ENCODE data around the gene PKIG. TPM values are rescaled to one million over a fixed set of nuclear protein-coding genes. Genes with fewer than 3 reads are reported as not detected.

PKIG gene
- total and polyA plus RNA-seq, 10 of the 15 experiments (the other 5 are each of a cell fraction or from before 2014, with no cell fraction given) = 5.7 to 82.3 (median 39.7) TPM

DNA sequence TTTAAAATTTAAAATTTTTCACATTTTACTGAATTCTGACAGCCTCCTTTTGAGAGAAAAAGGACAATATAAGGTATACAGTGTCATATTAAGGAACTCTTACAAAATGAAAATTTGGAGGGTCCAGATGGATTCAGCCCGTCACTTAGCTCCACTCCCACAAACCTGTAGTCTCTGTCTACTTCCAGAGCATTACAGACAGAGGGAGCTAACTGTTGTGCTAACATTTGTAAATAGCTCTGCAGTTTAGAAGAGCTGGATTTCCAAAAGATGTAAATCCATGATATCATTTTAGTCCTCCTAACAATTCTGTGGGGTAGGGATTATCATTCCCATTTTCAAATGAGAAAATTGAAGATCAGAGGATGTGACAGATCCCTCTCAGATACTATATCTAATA is 44.4 kb upstream of the PKIG start:
- Histone ChIP-seq H4K20me1 (ENCODE audit: control insufficient read depth, insufficient read depth) (no peaks in the 10 kb centered on the region), H3K4me1 (ENCODE audit: control insufficient read depth, insufficient read depth, low read length) (no peaks in the 10 kb centered on the region), H3K79me2 (ENCODE audit: control insufficient read depth, insufficient read depth, low read length) (no peaks in the 10 kb centered on the region), H2AFZ (ENCODE audit: control insufficient read depth, low read depth, low read length) (no peak overlapping the region), H3K9ac (ENCODE audit: control insufficient read depth, insufficient read depth, low read length) (no peak overlapping the region), H3K27ac (ENCODE audit: control insufficient read depth, insufficient read depth) (no peak overlapping the region), H3K4me2 (ENCODE audit: control insufficient read depth, insufficient read depth) (no peak overlapping the region), H3K4me3 (no peak overlapping the region), H3K36me3 (ENCODE audit: control insufficient read depth in 2 of 2, insufficient read depth in 2 of 2, low read length in 1 of 2) (no peaks in the 10 kb centered on the region), H3K9me3 (replicated peaks; ENCODE audit: control insufficient read depth, insufficient read depth, low read length) (no peaks in the 10 kb centered on the region), H3K27me3 (replicated peaks in 1 of 2; ENCODE audit: control insufficient read depth in 2 of 2, insufficient read depth in 2 of 2, low read length in 1 of 2) (no peaks in the 10 kb centered on the region)
- FAIRE-seq (peak; percentile 7), DNase-seq (ENCODE audit: low read depth, low spot score) (no peak), ATAC-seq (no peak)
- intact Hi-C loops (cut with micrococcal nuclease; ENCODE audit: unreplicated experiment) (no loop called here), in situ Hi-C loops (cut with MboI) (no loop called here)
- ChIA-PET RAD21 (ENCODE audit: unreplicated experiment) (interaction anchor here (0.8 to 1.4 kb wide), 4 partner anchors 60 to 145 kb away, joined by 3 to 5 read pairs (median 4); no protein-coding TSS in a partner anchor), SMC1A (ENCODE audit: uncharacterized antibody, unreplicated experiment) (interaction anchor here (0.6 to 1.0 kb wide), 2 partner anchors 71 to 72 kb away, joined by 3 read pairs; no protein-coding TSS in a partner anchor), POLR2A (interaction anchor here (0.7 kb wide), 1 partner anchor 568 kb away, joined by 5 read pairs; no protein-coding TSS in a partner anchor), CTCF (interaction anchor here (0.6 to 1.8 kb wide), 5 partner anchors 10 to 290 kb away, joined by 3 to 8 read pairs (median 3); no protein-coding TSS in a partner anchor)
- BruUV-seq (replicated peaks) = no TSS peak
- no peak for TF ChIP-seq HDGF (IDR thresholded peaks at IDR 0.05)
- TF ChIP-seq PKNOX1 (IDR thresholded peaks at IDR 0.05) = no peak
- TF ChIP-seq ZNF207 (IDR thresholded peaks at IDR 0.05; ENCODE audit: borderline replicate concordance) = no peak
- TF ChIP-seq, protein P1, sequence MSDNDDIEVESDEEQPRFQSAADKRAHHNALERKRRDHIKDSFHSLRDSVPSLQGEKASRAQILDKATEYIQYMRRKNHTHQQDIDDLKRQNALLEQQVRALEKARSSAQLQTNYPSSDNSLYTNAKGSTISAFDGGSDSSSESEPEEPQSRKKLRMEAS (IDR thresholded peaks at IDR 0.05; ENCODE audit: low read depth, low read length) = no peak
- 42% methylated on average over 1 of the region's 1 CpG for WGBS (ENCODE audit: insufficient coverage, insufficient replicate concordance, low lambda C conversion rate, missing lambda C conversion rate)

- no peak for ATAC-seq
- Histone ChIP-seq H2AFZ (ENCODE audit: control insufficient read depth, low read depth, low read length) (no peak overlapping the region), H3K4me2 (ENCODE audit: control insufficient read depth, insufficient read depth) (no peak overlapping the region), H3K79me2 (ENCODE audit: control insufficient read depth, insufficient read depth, low read length) (no peaks in the 10 kb centered on the region), H3K36me3 (ENCODE audit: control insufficient read depth in 2 of 2, insufficient read depth in 2 of 2, low read length in 1 of 2) (no peaks in the 10 kb centered on the region), H4K20me1 (ENCODE audit: control insufficient read depth, insufficient read depth) (no peaks in the 10 kb centered on the region), H3K27ac (ENCODE audit: control insufficient read depth, insufficient read depth) (no peak overlapping the region), H3K9me3 (replicated peaks; ENCODE audit: control insufficient read depth, insufficient read depth, low read length) (no peaks in the 10 kb centered on the region), H3K4me1 (ENCODE audit: control insufficient read depth, insufficient read depth, low read length) (no peaks in the 10 kb centered on the region), H3K27me3 (replicated peaks in 1 of 2; ENCODE audit: control insufficient read depth in 2 of 2, insufficient read depth in 2 of 2, low read length in 1 of 2) (no peaks in the 10 kb centered on the region), H3K4me3 (no peak overlapping the region), H3K9ac (ENCODE audit: control insufficient read depth, insufficient read depth, low read length) (no peak overlapping the region)
- DNase-seq (ENCODE audit: low read depth, low spot score) = no peak
- WGBS (ENCODE audit: insufficient coverage, insufficient replicate concordance, low lambda C conversion rate, missing lambda C conversion rate) = 67% methylated on average over 6 of the region's 6 CpGs
- FAIRE-seq = no peak
- ChIA-PET RAD21 (ENCODE audit: unreplicated experiment) (no interaction called here), SMC1A (ENCODE audit: uncharacterized antibody, unreplicated experiment) (interaction anchor here (0.7 to 1.8 kb wide), 4 partner anchors 12 to 33 kb away, joined by 3 to 7 read pairs (median 3); no protein-coding TSS in a partner anchor), POLR2A (no interaction called here), CTCF (interaction anchor here (1.0 to 2.9 kb wide), 2 partner anchors 35 to 54 kb away, joined by 4 to 9 read pairs; no protein-coding TSS in a partner anchor)
- in situ Hi-C loops (cut with MboI) (no loop called here), intact Hi-C loops (cut with micrococcal nuclease; ENCODE audit: unreplicated experiment) (no loop called here)
- no TSS peak for BruUV-seq (replicated peaks)
- no peak for TF ChIP-seq IRF4 (IDR thresholded peaks at IDR 0.05; ENCODE audit: low read depth, low read length)
- no peak for TF ChIP-seq FOXM1 (IDR thresholded peaks at IDR 0.05; ENCODE audit: low read depth, low read length)
- TF ChIP-seq, protein P2, sequence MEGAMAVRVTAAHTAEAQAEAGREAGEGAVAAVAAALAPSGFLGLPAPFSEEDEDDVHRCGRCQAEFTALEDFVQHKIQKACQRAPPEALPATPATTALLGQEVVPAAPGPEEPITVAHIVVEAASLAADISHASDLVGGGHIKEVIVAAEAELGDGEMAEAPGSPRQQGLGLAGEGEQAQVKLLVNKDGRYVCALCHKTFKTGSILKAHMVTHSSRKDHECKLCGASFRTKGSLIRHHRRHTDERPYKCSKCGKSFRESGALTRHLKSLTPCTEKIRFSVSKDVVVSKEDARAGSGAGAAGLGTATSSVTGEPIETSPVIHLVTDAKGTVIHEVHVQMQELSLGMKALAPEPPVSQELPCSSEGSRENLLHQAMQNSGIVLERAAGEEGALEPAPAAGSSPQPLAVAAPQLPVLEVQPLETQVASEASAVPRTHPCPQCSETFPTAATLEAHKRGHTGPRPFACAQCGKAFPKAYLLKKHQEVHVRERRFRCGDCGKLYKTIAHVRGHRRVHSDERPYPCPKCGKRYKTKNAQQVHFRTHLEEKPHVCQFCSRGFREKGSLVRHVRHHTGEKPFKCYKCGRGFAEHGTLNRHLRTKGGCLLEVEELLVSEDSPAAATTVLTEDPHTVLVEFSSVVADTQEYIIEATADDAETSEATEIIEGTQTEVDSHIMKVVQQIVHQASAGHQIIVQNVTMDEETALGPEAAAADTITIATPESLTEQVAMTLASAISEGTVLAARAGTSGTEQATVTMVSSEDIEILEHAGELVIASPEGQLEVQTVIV (IDR thresholded peaks at IDR 0.05; ENCODE audit: borderline replicate concordance, partially characterized antibody) = no peak
- TF ChIP-seq JUND (IDR thresholded peaks at IDR 0.05; ENCODE audit: low read depth, low read length) = no peak
- no peak for TF ChIP-seq ZBTB33 (IDR thresholded peaks at IDR 0.05)
- no peak for TF ChIP-seq NRF1 (conservative IDR thresholded peaks at IDR 0.05; ENCODE audit: low read depth, low read length)
- no peak for TF ChIP-seq SMARCA5 (IDR thresholded peaks at IDR 0.05)
- no peak for TF ChIP-seq PAX5 (IDR thresholded peaks at IDR 0.05; ENCODE audit: borderline replicate concordance, low read depth, low read length)
Observed at GRCh38 chr20:44540834-44541233, 41.5 kb upstream of the PKIG start.
